ENCODE data around the gene FGFR2. TPM values are rescaled to one million over a fixed set of nuclear protein-coding genes. Genes with fewer than 3 reads are reported as not detected.

The FGFR2 gene
- total RNA-seq, 4 donors from 2014 or later, result 0.11 to 0.31 (median 0.22) TPM; not detected in 1

DNA sequence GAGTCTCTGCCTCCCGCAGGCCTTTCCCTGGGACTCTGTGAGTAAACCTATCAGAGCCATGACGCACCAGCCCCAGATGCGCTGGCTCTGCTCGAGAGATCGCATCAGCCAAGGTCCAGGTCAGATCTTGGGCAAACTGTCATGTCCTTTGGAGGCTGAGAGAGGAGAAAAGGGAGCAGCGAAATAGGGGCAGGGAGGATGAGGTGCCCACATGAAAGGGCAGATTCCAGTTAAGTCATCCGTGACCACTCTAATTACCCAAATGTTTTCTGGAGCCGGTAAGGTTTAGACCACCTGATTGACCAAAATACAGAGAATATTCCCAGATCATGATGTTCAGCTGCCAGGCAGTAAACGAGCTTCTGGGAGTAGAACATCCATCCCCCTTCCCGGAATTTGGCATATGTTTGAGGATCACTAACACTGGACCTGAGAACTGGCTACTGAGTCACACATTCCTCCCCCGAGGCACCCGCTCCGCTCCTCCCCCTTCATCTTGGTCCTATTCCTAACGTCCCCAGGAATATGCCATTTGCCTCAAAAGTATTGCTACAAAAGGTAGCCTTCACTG, 88.0 kb downstream of the FGFR2 start:
- TF ChIP-seq, protein P1, sequence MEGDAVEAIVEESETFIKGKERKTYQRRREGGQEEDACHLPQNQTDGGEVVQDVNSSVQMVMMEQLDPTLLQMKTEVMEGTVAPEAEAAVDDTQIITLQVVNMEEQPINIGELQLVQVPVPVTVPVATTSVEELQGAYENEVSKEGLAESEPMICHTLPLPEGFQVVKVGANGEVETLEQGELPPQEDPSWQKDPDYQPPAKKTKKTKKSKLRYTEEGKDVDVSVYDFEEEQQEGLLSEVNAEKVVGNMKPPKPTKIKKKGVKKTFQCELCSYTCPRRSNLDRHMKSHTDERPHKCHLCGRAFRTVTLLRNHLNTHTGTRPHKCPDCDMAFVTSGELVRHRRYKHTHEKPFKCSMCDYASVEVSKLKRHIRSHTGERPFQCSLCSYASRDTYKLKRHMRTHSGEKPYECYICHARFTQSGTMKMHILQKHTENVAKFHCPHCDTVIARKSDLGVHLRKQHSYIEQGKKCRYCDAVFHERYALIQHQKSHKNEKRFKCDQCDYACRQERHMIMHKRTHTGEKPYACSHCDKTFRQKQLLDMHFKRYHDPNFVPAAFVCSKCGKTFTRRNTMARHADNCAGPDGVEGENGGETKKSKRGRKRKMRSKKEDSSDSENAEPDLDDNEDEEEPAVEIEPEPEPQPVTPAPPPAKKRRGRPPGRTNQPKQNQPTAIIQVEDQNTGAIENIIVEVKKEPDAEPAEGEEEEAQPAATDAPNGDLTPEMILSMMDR (IDR thresholded peaks at IDR 0.05 in 4 of 5, conservative IDR thresholded peaks at IDR 0.05 in 1 of 5), result no peak
- TF ChIP-seq POLR2A (IDR thresholded peaks at IDR 0.05), result no peak
- ATAC-seq (no peak), DNase-seq (no peak)
- Histone ChIP-seq H3K36me3 (no peaks in the 10 kb centered on the region), H3K4me1 (no peaks in the 10 kb centered on the region), H3K9me3 (no peaks in the 10 kb centered on the region), H3K27ac (no peak overlapping the region), H3K27me3 (no peaks in the 10 kb centered on the region), H3K4me3 (no peak overlapping the region)
- intact Hi-C loops (cut with DNase I; ENCODE audit: low total_unique reads), result no loop called here
- in situ Hi-C loops (cut with MboI; ENCODE audit: low sequenced_read_pairs in 4 of 4), result no loop called here

DNA sequence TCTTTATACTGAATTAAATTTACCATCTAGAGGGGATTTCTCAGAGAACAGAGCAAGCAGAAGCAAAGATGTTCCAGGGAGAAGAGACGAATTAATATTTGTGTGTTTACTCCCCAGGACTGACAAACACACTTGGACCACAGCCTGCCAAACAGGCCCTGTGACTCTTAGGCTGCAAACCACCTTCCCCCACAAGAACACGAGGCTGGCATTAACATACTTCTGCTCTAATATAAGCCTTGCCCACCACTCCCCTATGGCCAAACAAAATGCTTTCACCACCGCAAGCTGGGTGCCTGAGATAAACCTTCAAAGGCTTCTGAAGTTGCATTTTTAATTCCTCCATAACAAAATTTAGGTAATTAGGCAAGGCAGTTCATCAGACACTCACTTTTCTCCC, 88.4 kb downstream of the FGFR2 start:
- no peak overlapping the region for H3K27ac ChIP-seq
- no peaks in the 10 kb centered on the region for H3K4me1 ChIP-seq
- intact Hi-C loops (cut with DNase I; ENCODE audit: low total_unique reads), result no loop called here

DNA sequence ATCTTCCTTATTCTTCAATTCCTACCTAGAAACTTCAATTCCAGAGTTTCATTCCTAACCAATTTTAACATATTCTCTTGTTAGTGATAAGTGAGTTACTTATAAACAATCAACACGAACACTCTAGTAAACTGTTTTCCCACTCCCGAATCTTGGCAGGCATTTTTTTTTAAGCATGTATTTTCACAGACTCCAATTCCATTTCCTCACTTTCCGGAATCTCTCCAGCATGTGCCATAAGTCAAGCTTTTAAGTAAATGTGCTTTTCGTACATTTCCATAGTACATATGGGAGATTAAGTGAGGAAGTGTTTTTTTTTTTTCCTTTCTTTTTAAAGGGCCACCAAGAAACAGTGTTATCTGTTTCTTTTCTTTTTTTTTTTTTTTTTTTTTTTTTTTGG, 89.1 kb downstream of the FGFR2 start:
- no peak for TF ChIP-seq POLR2A (IDR thresholded peaks at IDR 0.05)
- TF ChIP-seq, protein P1 (IDR thresholded peaks at IDR 0.05 in 4 of 5, conservative IDR thresholded peaks at IDR 0.05 in 1 of 5), result no peak
- H3K36me3 ChIP-seq, result no peaks in the 10 kb centered on the region
- DNase-seq (no peak), ATAC-seq (no peak)
- intact Hi-C loops (cut with DNase I; ENCODE audit: low total_unique reads) (no loop called here), in situ Hi-C loops (cut with MboI; ENCODE audit: low sequenced_read_pairs in 4 of 4) (no loop called here)
- H3K27me3 ChIP-seq, result no peaks in the 10 kb centered on the region
- H3K27ac ChIP-seq, result no peak overlapping the region
- no peak overlapping the region for H3K4me3 ChIP-seq
- no peaks in the 10 kb centered on the region for H3K4me1 ChIP-seq
- no peaks in the 10 kb centered on the region for H3K9me3 ChIP-seq

More for the DNA sequence above, 88.4 kb downstream of the FGFR2 start:
- in situ Hi-C loops (cut with MboI; ENCODE audit: low sequenced_read_pairs in 4 of 4), result no loop called here
- DNase-seq (no peak), ATAC-seq (no peak)
- Histone ChIP-seq H3K27me3 (no peaks in the 10 kb centered on the region), H3K9me3 (no peaks in the 10 kb centered on the region), H3K36me3 (no peaks in the 10 kb centered on the region), H3K4me3 (no peak overlapping the region)
- TF ChIP-seq, protein P1 (IDR thresholded peaks at IDR 0.05 in 4 of 5, conservative IDR thresholded peaks at IDR 0.05 in 1 of 5), result no peak
- TF ChIP-seq POLR2A (IDR thresholded peaks at IDR 0.05), result no peak

DNA sequence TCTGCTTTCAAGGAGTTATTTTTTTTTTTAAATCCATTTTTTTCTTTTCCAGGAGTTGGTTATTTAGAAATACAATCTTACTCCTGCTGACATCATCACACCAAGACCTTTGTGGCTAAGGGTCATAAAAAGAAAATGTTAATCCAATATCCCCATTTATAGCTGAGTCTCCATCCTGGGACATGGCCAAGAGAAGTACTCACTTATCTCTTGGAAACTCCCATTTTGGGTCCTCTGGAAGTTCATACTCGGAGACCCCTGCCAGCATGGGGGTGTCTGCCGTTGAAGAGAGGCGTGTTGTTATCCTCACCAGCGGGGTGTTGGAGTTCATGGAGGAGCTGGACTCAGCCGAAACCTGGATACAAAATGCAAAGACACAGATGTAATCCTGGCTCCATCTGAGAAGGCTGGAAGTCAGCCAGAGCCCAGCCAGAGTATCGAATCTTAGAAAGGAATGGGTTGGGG, 94.6 kb downstream of the FGFR2 start:
- no peak for ATAC-seq
- TF ChIP-seq, protein P1 (IDR thresholded peaks at IDR 0.05 in 4 of 5, conservative IDR thresholded peaks at IDR 0.05 in 1 of 5), result no peak
- TF ChIP-seq POLR2A (IDR thresholded peaks at IDR 0.05), result no peak

DNA sequence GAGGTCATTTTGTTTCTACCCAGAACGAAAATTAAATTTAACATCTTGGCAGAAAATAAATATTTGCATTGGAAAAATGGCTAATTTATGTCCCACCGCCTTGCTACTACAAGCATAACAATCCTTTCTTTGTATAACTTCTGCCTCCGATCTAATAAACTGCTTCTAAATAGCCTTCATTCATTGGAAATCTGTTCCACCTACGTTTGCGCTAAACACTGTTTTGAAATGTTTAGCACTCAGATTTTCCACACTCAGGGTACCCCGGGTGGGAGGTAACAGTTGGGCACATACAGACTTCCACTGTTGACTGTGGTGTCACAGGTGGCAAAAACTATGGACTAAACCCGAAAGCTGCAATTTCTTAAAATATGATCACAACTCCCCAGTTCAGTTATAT, 96.4 kb downstream of the FGFR2 start:
- in situ Hi-C loops (cut with MboI; ENCODE audit: low sequenced_read_pairs in 4 of 4) (no loop called here), intact Hi-C loops (cut with DNase I; ENCODE audit: low total_unique reads) (no loop called here)
- no peak overlapping the region for H3K27ac ChIP-seq
- TF ChIP-seq, protein P1 (IDR thresholded peaks at IDR 0.05 in 4 of 5, conservative IDR thresholded peaks at IDR 0.05 in 1 of 5), result no peak
- no peak for TF ChIP-seq POLR2A (IDR thresholded peaks at IDR 0.05)
- ATAC-seq (no peak), DNase-seq (no peak)
- no peak overlapping the region for H3K4me3 ChIP-seq
- H3K4me1 ChIP-seq, result no peaks in the 10 kb centered on the region
- no peaks in the 10 kb centered on the region for H3K36me3 ChIP-seq
- H3K27me3 ChIP-seq, result peaks cover 0 to 7% (median 4%) of the 10 kb centered on the region in 3 donors
- no peaks in the 10 kb centered on the region for H3K9me3 ChIP-seq

More for the DNA sequence above, 94.6 kb downstream of the FGFR2 start:
- H3K4me3 ChIP-seq, result no peak overlapping the region
- H3K4me1 ChIP-seq, result no peaks in the 10 kb centered on the region
- H3K9me3 ChIP-seq, result no peaks in the 10 kb centered on the region
- H3K27ac ChIP-seq, result no peak overlapping the region
- intact Hi-C loops (cut with DNase I; ENCODE audit: low total_unique reads), result no loop called here
- in situ Hi-C loops (cut with MboI; ENCODE audit: low sequenced_read_pairs in 4 of 4), result no loop called here
- no peak for DNase-seq
- no peaks in the 10 kb centered on the region for H3K36me3 ChIP-seq
- H3K27me3 ChIP-seq, result peaks cover 0 to 7% (median 4%) of the 10 kb centered on the region in 3 donors

Measured in gastrocnemius medialis (tissue), 4 donors.